ENCODE results near the gene CDK5RAP2. TPM values are rescaled to one million over a fixed set of nuclear protein-coding genes. Genes with fewer than 3 reads are reported as not detected.

CDK5RAP2 gene
- total RNA-seq, 4 donors from 2014 or later = 28.9 to 62.3 (median 40.0) TPM

- intact Hi-C loops (cut with DNase I; ENCODE audit: low total_unique reads) = no loop called here
- Histone ChIP-seq H3K27me3 (no peaks in the 10 kb centered on the region), H3K27ac (no peak overlapping the region), H3K4me3 (no peak overlapping the region), H3K9me3 (no peaks in the 10 kb centered on the region), H3K36me3 (no peaks in the 10 kb centered on the region), H3K4me1 (no peaks in the 10 kb centered on the region)
- TF ChIP-seq POLR2A (IDR thresholded peaks at IDR 0.05) (no peak), CTCF (IDR thresholded peaks at IDR 0.05) (no peak)
- no peak for DNase-seq
These were observed 171.2 kb downstream of the CDK5RAP2 start for GRCh38 chr9:120408680-120409258.

GRCh38 chr9:120405860-120406259, 174.1 kb downstream of the CDK5RAP2 start:
- Histone ChIP-seq H3K36me3 (no peaks in the 10 kb centered on the region), H3K27ac (no peak overlapping the region), H3K9me3 (no peaks in the 10 kb centered on the region), H3K27me3 (no peaks in the 10 kb centered on the region), H3K4me3 (no peak overlapping the region), H3K4me1 (no peaks in the 10 kb centered on the region)
- intact Hi-C loops (cut with DNase I; ENCODE audit: low total_unique reads) = no loop called here
- no peak for TF ChIP-seq CTCF (IDR thresholded peaks at IDR 0.05)
- DNase-seq = no peak

GRCh38 chr9:120405134-120405533, 174.8 kb downstream of the CDK5RAP2 start:
- H3K4me1 ChIP-seq = no peaks in the 10 kb centered on the region

GRCh38 chr9:120403543-120403856, 176.5 kb downstream of the CDK5RAP2 start:
- Histone ChIP-seq H3K27ac (no peak overlapping the region), H3K4me1 (no peaks in the 10 kb centered on the region), H3K27me3 (no peaks in the 10 kb centered on the region), H3K9me3 (no peaks in the 10 kb centered on the region), H3K4me3 (no peak overlapping the region), H3K36me3 (no peaks in the 10 kb centered on the region)
- no peak for DNase-seq
- intact Hi-C loops (cut with DNase I; ENCODE audit: low total_unique reads) = no loop called here
- no peak for TF ChIP-seq POLR2A (IDR thresholded peaks at IDR 0.05)
- no peak for TF ChIP-seq CTCF (IDR thresholded peaks at IDR 0.05)

More at GRCh38 chr9:120405134-120405533, 174.8 kb downstream of the CDK5RAP2 start:
- DNase-seq = no peak
- no peaks in the 10 kb centered on the region for H3K27me3 ChIP-seq
- H3K9me3 ChIP-seq = no peaks in the 10 kb centered on the region
- TF ChIP-seq CTCF (IDR thresholded peaks at IDR 0.05) (no peak), POLR2A (IDR thresholded peaks at IDR 0.05) (no peak)
- H3K27ac ChIP-seq = no peak overlapping the region
- intact Hi-C loops (cut with DNase I; ENCODE audit: low total_unique reads) = no loop called here
- H3K36me3 ChIP-seq = no peaks in the 10 kb centered on the region
- no peak overlapping the region for H3K4me3 ChIP-seq

- H3K27ac ChIP-seq = no peak overlapping the region
- TF ChIP-seq POLR2A (IDR thresholded peaks at IDR 0.05) (no peak), CTCF (IDR thresholded peaks at IDR 0.05) (no peak)
- no peaks in the 10 kb centered on the region for H3K4me1 ChIP-seq
- no peak for DNase-seq
- intact Hi-C loops (cut with DNase I; ENCODE audit: low total_unique reads) = no loop called here
- H3K27me3 ChIP-seq = no peaks in the 10 kb centered on the region
- H3K9me3 ChIP-seq = no peaks in the 10 kb centered on the region
- no peaks in the 10 kb centered on the region for H3K36me3 ChIP-seq
- H3K4me3 ChIP-seq = no peak overlapping the region
These were observed 177.0 kb downstream of the CDK5RAP2 start for GRCh38 chr9:120402741-120403542.
